ENCODE results near the gene PCNX1. TPM values are rescaled to one million over a fixed set of nuclear protein-coding genes. Genes with fewer than 3 reads are reported as not detected.

The PCNX1 gene
- total and polyA plus RNA-seq, 2 of the 4 experiments (the other 2 are of a cell fraction), result 15.0 to 43.7 TPM

DNA sequence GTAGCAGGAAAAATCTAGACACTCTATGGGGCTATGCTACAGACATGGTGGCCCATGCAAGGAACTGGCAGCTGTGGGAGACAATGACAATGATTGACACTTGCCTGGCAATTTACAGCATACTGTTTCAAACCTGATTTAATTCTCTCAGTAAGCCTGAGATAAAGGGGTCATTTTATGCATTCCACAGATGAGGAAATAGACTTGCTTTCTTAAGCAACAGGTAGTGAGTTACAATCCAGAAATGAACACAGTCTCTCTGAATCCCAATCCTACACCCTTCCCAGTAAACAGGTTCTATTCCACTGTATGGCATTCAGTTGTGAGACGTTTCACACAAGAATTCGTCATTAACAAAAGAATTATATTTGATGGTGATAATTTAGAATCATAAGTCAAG lies 15.5 kb upstream of the PCNX1 start:
- peaks cover 12% of the 10 kb centered on the region for H3K4me1 ChIP-seq (ENCODE audit: control insufficient read depth, insufficient read depth, low read length)
- H3K4me2 ChIP-seq (ENCODE audit: low read depth, low read length), result no peak overlapping the region
- no peak overlapping the region for H4K8ac ChIP-seq (ENCODE audit: low read depth in 2 of 2, low read length in 2 of 2)
- no peak overlapping the region for H3K18ac ChIP-seq (ENCODE audit: low read depth, low read length)
- no peaks in the 10 kb centered on the region for H4K20me1 ChIP-seq (ENCODE audit: insufficient read depth, low read length)
- H3K9me3 ChIP-seq (ENCODE audit: control insufficient read depth, insufficient read depth, low read length), result no peaks in the 10 kb centered on the region
- no peak overlapping the region for H3K4me3 ChIP-seq (ENCODE audit: insufficient read depth, low read depth, low read length)
- H3K9me1 ChIP-seq (ENCODE audit: insufficient read depth, low read length), result no peaks in the 10 kb centered on the region
- WGBS, 2 experiments (ENCODE audit: extremely low coverage in 2 of 2, insufficient read length in 1 of 2), result no CpG with 5 or more reads among the region's 2 CpGs
- no peak for ATAC-seq (ENCODE audit: low read depth)
- BruUV-seq (replicated peaks), result no TSS peak
- ChIA-PET CTCF (no interaction called here), POLR2A (ENCODE audit: unreplicated experiment) (no interaction called here)
- H4K5ac ChIP-seq (ENCODE audit: low read depth, low read length), result no peak overlapping the region
- dilution Hi-C loops (cut with HindIII; ENCODE audit: low sequenced_read_pairs, unreplicated experiment), result no loop called here
- intact Hi-C loops (cut with micrococcal nuclease), result no loop called here
- no peak overlapping the region for H2AK5ac ChIP-seq (ENCODE audit: low read depth, low read length)
- no peak for DNase-seq
- H2AK9ac ChIP-seq (replicated peaks; ENCODE audit: low read depth, low read length, poor library complexity), result no peak overlapping the region
- no peak overlapping the region for H3K56ac ChIP-seq (ENCODE audit: extremely low read depth, insufficient read depth, low read length)
- TF ChIP-seq CEBPB (IDR thresholded peaks at IDR 0.05; ENCODE audit: low read depth, low read length) (peak; percentile 73), MXI1 (IDR thresholded peaks at IDR 0.05; ENCODE audit: borderline replicate concordance, low read depth, low read length) (no peak)
- TF ChIP-seq, protein P1, sequence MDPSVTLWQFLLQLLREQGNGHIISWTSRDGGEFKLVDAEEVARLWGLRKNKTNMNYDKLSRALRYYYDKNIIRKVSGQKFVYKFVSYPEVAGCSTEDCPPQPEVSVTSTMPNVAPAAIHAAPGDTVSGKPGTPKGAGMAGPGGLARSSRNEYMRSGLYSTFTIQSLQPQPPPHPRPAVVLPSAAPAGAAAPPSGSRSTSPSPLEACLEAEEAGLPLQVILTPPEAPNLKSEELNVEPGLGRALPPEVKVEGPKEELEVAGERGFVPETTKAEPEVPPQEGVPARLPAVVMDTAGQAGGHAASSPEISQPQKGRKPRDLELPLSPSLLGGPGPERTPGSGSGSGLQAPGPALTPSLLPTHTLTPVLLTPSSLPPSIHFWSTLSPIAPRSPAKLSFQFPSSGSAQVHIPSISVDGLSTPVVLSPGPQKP (IDR thresholded peaks at IDR 0.05; ENCODE audit: borderline replicate concordance, low read depth, low read length), result no peak
- no peaks in the 10 kb centered on the region for H3K27me3 ChIP-seq (ENCODE audit: control insufficient read depth, insufficient read depth, low read length)
- H3K79me1 ChIP-seq (ENCODE audit: low read depth in 1 of 2, low read length in 2 of 2), result no peaks in the 10 kb centered on the region
- no peak overlapping the region; the same call in 1 of the 2 replicates for H4K91ac ChIP-seq (ENCODE audit: insufficient read depth, low read depth, low read length)
- H2BK20ac ChIP-seq (ENCODE audit: low read depth, low read length), result no peak overlapping the region
- no peak overlapping the region; the same call in 1 of the 2 replicates for H3K14ac ChIP-seq (replicated peaks; ENCODE audit: low read depth, low read length)
- H3K36me3 ChIP-seq (ENCODE audit: control insufficient read depth, insufficient read depth, low read length), result no peaks in the 10 kb centered on the region
- no peak overlapping the region for H3K23ac ChIP-seq (ENCODE audit: low read depth, low read length)
- no peak overlapping the region for H2BK120ac ChIP-seq (ENCODE audit: low read depth, low read length)
- H2AFZ ChIP-seq (replicated peaks; ENCODE audit: low read length, poor library complexity), result no peak overlapping the region
- H2BK15ac ChIP-seq (ENCODE audit: low read depth, low read length), result no peak overlapping the region
- H3K9ac ChIP-seq (ENCODE audit: low read depth, low read length), result no peak overlapping the region
- in situ Hi-C loops (cut with MboI; ENCODE audit: low sequenced_read_pairs), result no loop called here
- no peak overlapping the region for H2BK5ac ChIP-seq (ENCODE audit: low read depth, low read length, poor library complexity, severe bottlenecking)
- no peak overlapping the region for H3K27ac ChIP-seq (ENCODE audit: insufficient read depth, low read length)
- no peak overlapping the region for H3K4ac ChIP-seq (ENCODE audit: low read depth, low read length)
